HUES48 (cell line): ENCODE results near the gene GBGT1.

Source experiments
- H3K27ac ChIP-seq: one replicate; pipeline ENCODE4 v1.7.0; 2013; ENCODE audit warnings: low read depth, low read length, inconsistent platforms
- H3K27me3 ChIP-seq: 2 replicates; pipeline ENCODE4 v1.6.1; 2013; ENCODE audit warnings: mild to moderate bottlenecking, low read length; ENCODE audit not compliant: control insufficient read depth, insufficient read depth
- H3K36me3 ChIP-seq: 2 replicates; pipeline ENCODE4 v1.6.1; 2013; ENCODE audit warnings: low read length; ENCODE audit not compliant: control insufficient read depth, insufficient read depth
- H3K4me1 ChIP-seq: 2 replicates; pipeline ENCODE4 v1.6.1; 2013; ENCODE audit warnings: mild to moderate bottlenecking, low read length; ENCODE audit not compliant: control insufficient read depth, insufficient read depth
- H3K4me3 ChIP-seq: 2 replicates; pipeline ENCODE4 v1.5.1; 2013; ENCODE audit warnings: mild to moderate bottlenecking, low read depth, low read length
- H3K9ac ChIP-seq: 2 replicates; pipeline ENCODE4 v1.6.1; 2013; ENCODE audit warnings: mild to moderate bottlenecking, low read depth, low read length, moderate library complexity
- H3K9me3 ChIP-seq: 2 replicates; pipeline ENCODE4 v1.6.1; 2013; ENCODE audit warnings: low read length; ENCODE audit not compliant: control insufficient read depth, insufficient read depth

GBGT1 gene

GRCh38 chr9:133204993-133205336, 41.3 kb upstream of the GBGT1 start:
- no peak overlapping the region for H3K4me3 ChIP-seq
- H3K27me3 ChIP-seq, result peaks cover 32% of the 10 kb centered on the region
- no peak overlapping the region for H3K9ac ChIP-seq

GRCh38 chr9:133204335-133204992, 40.8 kb upstream of the GBGT1 start:
- Histone ChIP-seq H3K4me1 (no peaks in the 10 kb centered on the region), H3K27ac (no peak overlapping the region), H3K9me3 (no peaks in the 10 kb centered on the region), H3K27me3 (peaks cover 28% of the 10 kb centered on the region), H3K9ac (no peak overlapping the region), H3K36me3 (no peaks in the 10 kb centered on the region), H3K4me3 (no peak overlapping the region)

More at GRCh38 chr9:133204993-133205336, 41.3 kb upstream of the GBGT1 start:
- H3K36me3 ChIP-seq, result no peaks in the 10 kb centered on the region
- H3K4me1 ChIP-seq, result no peaks in the 10 kb centered on the region
- no peaks in the 10 kb centered on the region for H3K9me3 ChIP-seq
- H3K27ac ChIP-seq, result no peak overlapping the region

- Histone ChIP-seq H3K27ac (no peak overlapping the region), H3K36me3 (no peaks in the 10 kb centered on the region), H3K9me3 (no peaks in the 10 kb centered on the region), H3K4me3 (no peak overlapping the region), H3K4me1 (no peaks in the 10 kb centered on the region), H3K27me3 (peaks cover 28% of the 10 kb centered on the region), H3K9ac (no peak overlapping the region)
Observed at GRCh38 chr9:133203506-133204075, 39.9 kb upstream of the GBGT1 start.

GRCh38 chr9:133202688-133203453, 39.2 kb upstream of the GBGT1 start:
- H3K27ac ChIP-seq, result no peak overlapping the region
- peaks cover 28% of the 10 kb centered on the region for H3K27me3 ChIP-seq
- no peaks in the 10 kb centered on the region for H3K9me3 ChIP-seq
- no peak overlapping the region for H3K9ac ChIP-seq
- H3K4me3 ChIP-seq, result no peak overlapping the region
- H3K4me1 ChIP-seq, result no peaks in the 10 kb centered on the region
- H3K36me3 ChIP-seq, result no peaks in the 10 kb centered on the region

DNA sequence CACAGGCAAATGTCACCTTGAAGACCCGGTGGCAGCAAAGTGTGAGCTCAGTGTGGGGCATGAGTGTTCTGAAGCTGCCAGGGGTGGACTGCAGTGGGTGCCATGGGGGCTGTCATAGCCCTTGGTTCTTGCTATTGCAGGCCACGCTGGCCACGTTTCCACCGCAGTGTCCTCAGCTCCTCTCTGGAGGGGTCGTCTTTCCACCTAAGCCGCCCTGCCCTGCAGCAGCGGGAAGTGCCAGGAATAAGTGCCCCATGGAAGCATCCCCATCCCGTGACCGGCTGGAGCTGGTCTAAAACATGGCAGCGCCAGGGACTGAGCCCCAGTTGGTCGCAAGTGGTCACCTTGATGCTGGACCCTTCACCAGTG, 38.4 kb upstream of the GBGT1 start:
- H3K27ac ChIP-seq, result no peak overlapping the region
- no peaks in the 10 kb centered on the region for H3K4me1 ChIP-seq
- H3K9ac ChIP-seq, result no peak overlapping the region
- peaks cover 22% of the 10 kb centered on the region for H3K27me3 ChIP-seq
- no peaks in the 10 kb centered on the region for H3K9me3 ChIP-seq
- H3K4me3 ChIP-seq, result no peak overlapping the region
- no peaks in the 10 kb centered on the region for H3K36me3 ChIP-seq

DNA sequence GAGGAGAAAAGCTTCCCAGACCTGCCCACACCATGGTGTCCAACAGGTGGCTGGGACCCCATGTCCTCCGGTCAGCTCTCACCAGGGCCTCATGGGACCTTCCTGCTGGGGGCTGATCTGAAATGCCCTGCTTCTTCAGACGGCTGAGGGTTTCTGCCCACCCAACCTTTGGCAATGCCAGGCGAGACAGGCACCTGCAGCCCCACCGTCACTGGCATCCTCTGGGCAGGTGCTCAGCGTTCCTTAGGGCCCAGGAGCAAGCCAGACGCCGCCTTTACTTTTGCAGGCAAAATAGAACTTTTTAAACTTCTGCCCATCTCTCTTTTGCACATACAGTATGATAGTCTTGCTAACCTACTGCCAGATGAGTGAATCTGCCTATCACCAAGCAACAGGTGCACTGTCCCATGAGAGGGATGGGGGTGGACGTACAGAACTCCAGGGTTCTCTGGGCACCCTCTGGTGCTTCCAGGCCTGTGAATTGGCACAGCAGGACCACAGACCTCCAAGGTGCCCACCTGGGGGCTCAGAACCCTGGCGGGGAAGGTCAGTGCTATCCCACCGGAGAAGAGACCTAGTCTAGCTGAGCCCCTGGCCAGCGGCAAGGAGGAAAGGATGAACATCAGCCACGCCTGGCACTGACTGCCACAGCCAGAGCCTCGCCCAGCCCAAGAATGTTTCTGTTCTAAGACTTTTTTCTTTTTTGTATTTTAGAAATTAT, 37.9 kb upstream of the GBGT1 start:
- Histone ChIP-seq H3K4me1 (no peaks in the 10 kb centered on the region), H3K36me3 (no peaks in the 10 kb centered on the region), H3K27ac (no peak overlapping the region), H3K9me3 (no peaks in the 10 kb centered on the region), H3K27me3 (peaks cover 16% of the 10 kb centered on the region), H3K4me3 (no peak overlapping the region), H3K9ac (no peak overlapping the region)

DNA sequence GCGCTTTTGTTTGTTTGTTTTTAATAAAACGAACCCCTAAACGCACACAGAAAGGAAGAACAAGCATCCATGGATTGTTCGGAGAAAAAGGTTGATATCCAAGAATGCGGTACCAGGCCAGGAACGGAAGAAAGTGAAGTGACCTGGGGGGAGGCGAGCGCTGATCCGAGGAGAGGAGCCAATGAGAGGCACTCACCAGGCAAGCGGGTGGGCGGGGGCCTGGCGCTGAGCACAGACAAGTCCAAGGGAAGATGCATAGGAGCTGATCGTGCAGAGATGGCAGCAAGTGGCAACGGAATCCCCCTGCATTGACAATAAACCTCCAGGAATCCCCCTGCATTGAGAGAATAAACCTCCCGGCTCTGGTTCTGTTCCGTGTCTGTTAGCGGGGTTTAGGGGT, 36.9 kb upstream of the GBGT1 start:
- H3K36me3 ChIP-seq, result no peaks in the 10 kb centered on the region
- no peak overlapping the region for H3K4me3 ChIP-seq
- no peaks in the 10 kb centered on the region for H3K9me3 ChIP-seq
- H3K27me3 ChIP-seq, result peaks cover 10% of the 10 kb centered on the region; the same call in 1 of the 2 replicates
- H3K27ac ChIP-seq, result no peak overlapping the region
- no peak overlapping the region for H3K9ac ChIP-seq
- H3K4me1 ChIP-seq, result no peaks in the 10 kb centered on the region

DNA sequence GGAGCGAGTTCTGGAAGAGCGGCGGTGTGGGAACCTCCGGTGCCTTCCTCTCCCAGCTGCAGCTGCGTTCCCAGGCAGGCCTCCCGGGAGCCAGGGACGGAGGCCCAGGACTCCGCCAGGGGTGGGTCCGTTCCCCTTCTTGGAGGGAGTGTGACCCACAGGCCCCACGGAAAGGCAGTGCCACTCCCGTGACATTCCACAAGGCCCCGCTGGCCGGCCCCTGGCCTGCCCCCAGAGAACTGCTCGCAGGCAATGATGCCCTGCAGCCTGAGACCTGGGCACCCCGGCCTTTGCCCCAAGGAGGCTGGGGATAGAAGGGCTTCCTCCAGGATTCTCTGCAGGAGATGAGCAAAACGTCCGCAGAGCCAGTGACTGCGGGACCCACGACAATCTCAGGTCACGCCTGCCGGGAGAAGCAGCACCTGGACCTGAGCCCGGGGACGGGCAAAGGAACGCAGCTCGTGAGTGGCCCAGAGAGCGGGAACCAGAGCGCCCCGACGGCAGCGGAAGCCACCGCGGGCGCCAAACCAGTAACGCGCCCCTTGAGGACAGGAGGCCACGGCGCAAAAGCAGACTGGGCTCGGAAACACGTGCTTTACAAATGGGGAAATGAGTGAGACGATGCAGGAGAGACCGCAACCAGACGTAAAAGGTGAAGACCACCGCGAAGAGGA, 36.1 kb upstream of the GBGT1 start:
- H3K27me3 ChIP-seq, result peaks cover 10% of the 10 kb centered on the region; the same call in 1 of the 2 replicates
- H3K27ac ChIP-seq, result no peak overlapping the region
- no peaks in the 10 kb centered on the region for H3K9me3 ChIP-seq
- no peaks in the 10 kb centered on the region for H3K4me1 ChIP-seq
- H3K4me3 ChIP-seq, result no peak overlapping the region
- no peaks in the 10 kb centered on the region for H3K36me3 ChIP-seq
- no peak overlapping the region for H3K9ac ChIP-seq

- Histone ChIP-seq H3K9me3 (no peaks in the 10 kb centered on the region), H3K4me3 (no peak overlapping the region), H3K36me3 (no peaks in the 10 kb centered on the region), H3K27me3 (no peaks in the 10 kb centered on the region; the same call in 1 of the 2 replicates), H3K9ac (no peak overlapping the region), H3K27ac (no peak overlapping the region), H3K4me1 (no peaks in the 10 kb centered on the region)
Observed at GRCh38 chr9:133195029-133195428, 31.3 kb upstream of the GBGT1 start.

DNA sequence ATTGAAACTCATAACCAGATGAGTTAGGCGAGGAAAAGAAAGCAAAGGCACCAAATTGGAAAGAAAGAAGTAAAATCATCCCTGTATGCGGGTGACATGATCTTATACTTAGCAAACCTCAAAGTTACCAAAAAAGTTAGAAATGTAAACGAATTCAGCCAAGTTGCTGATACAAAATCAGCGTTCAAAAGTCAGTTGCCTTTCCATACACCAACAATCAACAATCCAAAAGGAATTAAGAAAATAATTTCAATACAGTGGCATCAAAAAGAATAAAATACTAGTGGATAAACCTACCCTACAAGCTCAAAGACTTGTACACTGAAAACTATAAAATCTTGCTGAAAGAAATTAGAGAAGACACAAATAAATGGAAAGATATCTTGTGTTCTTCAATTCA, 30.9 kb upstream of the GBGT1 start:
- Histone ChIP-seq H3K27ac (no peak overlapping the region), H3K4me3 (no peak overlapping the region), H3K9ac (no peak overlapping the region), H3K27me3 (no peaks in the 10 kb centered on the region; the same call in 1 of the 2 replicates), H3K36me3 (no peaks in the 10 kb centered on the region), H3K9me3 (no peaks in the 10 kb centered on the region), H3K4me1 (no peaks in the 10 kb centered on the region)
